Fibroblast of lung (primary cell): ENCODE measurements around the gene DIS3L2. TPM values are rescaled to one million over a fixed set of nuclear protein-coding genes. Genes with fewer than 3 reads are reported as not detected.

ENCODE experiments used
- DNase-seq, 2 donors: peaks; one replicate each; pipeline versions ENCODE4 v3.0.0 to v3.0.0-alpha.2; 2010; ENCODE audit warnings: low read depth in 2 of 2
- H2AFZ ChIP-seq: 2 replicates; pipeline ENCODE4 v1.5.1; 2012; ENCODE audit warnings: low read length, control low read depth, inconsistent platforms
- H3K27ac ChIP-seq: 2 replicates; pipeline ENCODE4 v1.5.1; 2011; ENCODE audit warnings: low read length, control low read depth; ENCODE audit not compliant: insufficient read depth
- H3K27me3 ChIP-seq: 2 replicates; pipeline ENCODE4 v1.5.1; 2011; ENCODE audit warnings: mild to moderate bottlenecking, low read length; ENCODE audit not compliant: control insufficient read depth, insufficient read depth
- H3K36me3 ChIP-seq: 2 replicates; pipeline ENCODE4 v1.5.1; 2011; ENCODE audit warnings: low read length; ENCODE audit not compliant: control insufficient read depth, insufficient read depth
- H3K4me1 ChIP-seq: 2 replicates; pipeline ENCODE4 v1.5.1; 2011; ENCODE audit warnings: low read length; ENCODE audit not compliant: control insufficient read depth, insufficient read depth; ENCODE audit errors: extremely low read depth
- H3K4me2 ChIP-seq: 2 replicates; pipeline ENCODE4 v1.5.1; 2011; ENCODE audit warnings: low read length, control low read depth; ENCODE audit not compliant: insufficient read depth; ENCODE audit errors: extremely low read depth
- H3K4me3 ChIP-seq, 4 experiments: fragments of 200-600 bp in 1 of 4; sonication (generic) in 1 of 4; replicated peaks in 1 of 4; 2 replicates each; pipeline ENCODE4 v1.5.1; 2011 to 2016; ENCODE audit warnings: low read length in 4 of 4, low read depth in 3 of 4, mild to moderate bottlenecking in 3 of 4, control low read depth in 2 of 4, inconsistent platforms in 1 of 4, mixed read lengths in 1 of 4; ENCODE audit not compliant: insufficient read depth in 1 of 4; ENCODE audit errors: control extremely low read depth in 1 of 4
- H3K79me2 ChIP-seq: 2 replicates; pipeline ENCODE4 v1.5.1; 2012; ENCODE audit warnings: mild to moderate bottlenecking, low read length, inconsistent platforms; ENCODE audit not compliant: control insufficient read depth, insufficient read depth
- H3K9ac ChIP-seq: 2 replicates; pipeline ENCODE4 v1.5.1; 2011; ENCODE audit warnings: mild to moderate bottlenecking, low read length, control low read depth; ENCODE audit not compliant: insufficient read depth
- H3K9me3 ChIP-seq: 2 replicates; pipeline ENCODE4 v1.5.1; 2012; ENCODE audit warnings: low read depth, low read length; ENCODE audit not compliant: control insufficient read depth, insufficient read depth
- H4K20me1 ChIP-seq: 2 replicates; pipeline ENCODE4 v1.5.1; 2011; ENCODE audit warnings: low read length; ENCODE audit not compliant: control insufficient read depth, insufficient read depth; ENCODE audit errors: extremely low read depth
- CTCF ChIP-seq, 2 donors: IDR thresholded peaks in 1 of 2; conservative IDR thresholded peaks in 1 of 2; 1 replicate in 1 of 2; 2 replicates in 1 of 2; pipeline ENCODE4 v1.5.1; 2011 to 2012; ENCODE audit warnings: low read length in 2 of 2, control low read depth in 1 of 2, inconsistent platforms in 1 of 2, low read depth in 1 of 2, mild to moderate bottlenecking in 1 of 2
- EZH2 ChIP-seq: IDR thresholded peaks from 2 replicates; pipeline ENCODE4 v1.5.1; 2012; ENCODE audit warnings: low read length, control low read depth, mild to moderate bottlenecking; ENCODE audit errors: missing control alignments
- polyA plus RNA-seq, 2 donors: library from polyadenylated mRNA; depleted of rRNA in 1 of 2; stranded (reverse) in 1 of 2; unstranded in 1 of 2; fragments of >200 nt; gene quantifications; 2 replicates each; pipeline ENCODE4 v1.2.1, GENCODE V29; 2011 to 2012; ENCODE audit warnings: missing spikeins in 1 of 2
- total RNA-seq: library from RNA; depleted of rRNA; stranded (reverse); fragments of >200 nt; gene quantifications from 2 replicates; pipeline ENCODE4 v1.2.1, GENCODE V29; 2014

The DIS3L2 gene
- total and polyA plus RNA-seq, 2 donors (not counting 1 experiment from before 2014, with no cell fraction given) = 5.2 to 15.2 TPM

GRCh38 chr2:231947694-231948093 is 13.8 kb upstream of the DIS3L2 start:
- Histone ChIP-seq H3K36me3 (no peaks in the 10 kb centered on the region), H3K4me2 (no peak overlapping the region), H2AFZ (no peak overlapping the region), H3K27me3 (no peaks in the 10 kb centered on the region), H3K4me3 (no peak overlapping the region), H3K79me2 (no peaks in the 10 kb centered on the region), H3K27ac (no peak overlapping the region), H3K9ac (no peak overlapping the region), H3K9me3 (no peaks in the 10 kb centered on the region), H4K20me1 (no peaks in the 10 kb centered on the region), H3K4me1 (no peaks in the 10 kb centered on the region)
- DNase-seq = no peak
- TF ChIP-seq EZH2 = no peak

- H4K20me1 ChIP-seq = no peaks in the 10 kb centered on the region
- H3K4me1 ChIP-seq = no peaks in the 10 kb centered on the region
- H3K36me3 ChIP-seq = no peaks in the 10 kb centered on the region
- no peak for DNase-seq
- H3K4me3 ChIP-seq = no peak overlapping the region
- no peaks in the 10 kb centered on the region for H3K79me2 ChIP-seq
- no peak overlapping the region for H3K4me2 ChIP-seq
- no peaks in the 10 kb centered on the region for H3K27me3 ChIP-seq
- no peak overlapping the region for H2AFZ ChIP-seq
- no peaks in the 10 kb centered on the region for H3K9me3 ChIP-seq
- TF ChIP-seq EZH2 = no peak
- TF ChIP-seq CTCF (conservative IDR thresholded peaks at IDR 0.05 in 1 of 2, IDR thresholded peaks at IDR 0.05 in 1 of 2; ENCODE audit: low read depth in 1 of 2, low read length in 2 of 2) = no peak
- H3K9ac ChIP-seq = no peak overlapping the region
- no peak overlapping the region for H3K27ac ChIP-seq
Observed at GRCh38 chr2:231951452-231952035, 10.0 kb upstream of the DIS3L2 start.

- Histone ChIP-seq H4K20me1 (no peaks in the 10 kb centered on the region), H3K27me3 (no peaks in the 10 kb centered on the region), H3K36me3 (no peaks in the 10 kb centered on the region), H3K4me3 (no peak overlapping the region), H3K9ac (no peak overlapping the region), H3K4me1 (no peaks in the 10 kb centered on the region), H3K27ac (no peak overlapping the region), H3K9me3 (no peaks in the 10 kb centered on the region), H2AFZ (no peak overlapping the region), H3K4me2 (no peak overlapping the region), H3K79me2 (no peaks in the 10 kb centered on the region)
- no peak for TF ChIP-seq CTCF (conservative IDR thresholded peaks at IDR 0.05 in 1 of 2, IDR thresholded peaks at IDR 0.05 in 1 of 2; ENCODE audit: low read depth in 1 of 2, low read length in 2 of 2)
- no peak for TF ChIP-seq EZH2
- no peak for DNase-seq
Observed at GRCh38 chr2:231955758-231956472, 5.6 kb upstream of the DIS3L2 start.
